Keratinocyte (primary cell): Measurements from ENCODE around the gene HPSE. TPM values are rescaled to one million over a fixed set of nuclear protein-coding genes. Genes with fewer than 3 reads are reported as not detected.
"Not testable (repeated sequence)": the region's sequence is repeated elsewhere in the genome, so short reads cannot be mapped to it uniquely, and the experiment has no call there.

Experiments used
- DNase-seq: peaks from one replicate; pipeline ENCODE4 v3.0.0-alpha.2; 2011; ENCODE audit warnings: low read depth, missing footprints, low spot score
- FAIRE-seq: peaks from 2 replicates; lab custom pipeline; 2011; peaks lifted over from hg19 to GRCh38; lab: Jason Lieb, UNC
- H2AFZ ChIP-seq: 2 replicates; pipeline ENCODE4 v1.6.0; 2012; ENCODE audit warnings: low read length, control low read depth, inconsistent platforms; ENCODE audit not compliant: control insufficient read depth
- H3K27ac ChIP-seq: 2 replicates; pipeline ENCODE4 v1.5.1; 2011; ENCODE audit warnings: low read length; ENCODE audit not compliant: control insufficient read depth, insufficient read depth
- H3K27me3 ChIP-seq: 3 replicates; pipeline ENCODE4 v1.6.0; 2011; ENCODE audit warnings: low read length; ENCODE audit not compliant: control insufficient read depth, insufficient read depth; ENCODE audit errors: extremely low read depth
- H3K36me3 ChIP-seq, 2 experiments: 2 replicates in 1 of 2; 3 replicates in 1 of 2; pipeline ENCODE4 v1.5.1; 2011; ENCODE audit warnings: low read length in 2 of 2, mild to moderate bottlenecking in 1 of 2; ENCODE audit not compliant: control insufficient read depth in 2 of 2, insufficient read depth in 2 of 2; ENCODE audit errors: extremely low read depth in 1 of 2
- H3K4me1 ChIP-seq: 3 replicates; pipeline ENCODE4 v1.5.1; 2011; ENCODE audit warnings: low read length; ENCODE audit not compliant: control insufficient read depth, insufficient read depth; ENCODE audit errors: extremely low read depth
- H3K4me2 ChIP-seq: 3 replicates; pipeline ENCODE4 v1.6.0; 2011; ENCODE audit warnings: low read depth, low read length; ENCODE audit not compliant: control insufficient read depth, insufficient read depth; ENCODE audit errors: extremely low read depth
- H3K4me3 ChIP-seq, 3 experiments: fragments of 200-600 bp in 1 of 3; sonication (generic) in 1 of 3; 2 replicates in 2 of 3; 3 replicates in 1 of 3; pipeline ENCODE4 v1.5.1; 2011 to 2016; ENCODE audit warnings: low read length in 3 of 3, mild to moderate bottlenecking in 3 of 3, control low read depth in 2 of 3, inconsistent platforms in 1 of 3, low read depth in 1 of 3, mixed read lengths in 1 of 3, mixed run types in 1 of 3, moderate library complexity in 1 of 3; ENCODE audit not compliant: control insufficient read depth in 2 of 3, insufficient read depth in 2 of 3; ENCODE audit errors: extremely low read depth in 1 of 3
- H3K79me2 ChIP-seq: 2 replicates; pipeline ENCODE4 v1.6.0; 2012; ENCODE audit warnings: low read length; ENCODE audit not compliant: control insufficient read depth, insufficient read depth
- H3K9ac ChIP-seq: 3 replicates; pipeline ENCODE4 v1.6.0; 2011; ENCODE audit warnings: low read length; ENCODE audit not compliant: control insufficient read depth, insufficient read depth; ENCODE audit errors: extremely low read depth
- H3K9me1 ChIP-seq: 3 replicates; pipeline ENCODE4 v1.6.0; 2011; ENCODE audit warnings: low read length; ENCODE audit not compliant: control insufficient read depth, insufficient read depth; ENCODE audit errors: extremely low read depth
- H3K9me3 ChIP-seq: 2 replicates; pipeline ENCODE4 v1.5.1; 2012; ENCODE audit warnings: low read depth, low read length; ENCODE audit not compliant: control insufficient read depth
- H4K20me1 ChIP-seq: 3 replicates; pipeline ENCODE4 v1.6.0; 2011; ENCODE audit warnings: low read length; ENCODE audit not compliant: control insufficient read depth, insufficient read depth; ENCODE audit errors: extremely low read depth
- CTCF ChIP-seq, 3 experiments: IDR thresholded peaks in 1 of 3; conservative IDR thresholded peaks in 1 of 3; optimal IDR thresholded peaks in 1 of 3; 2 replicates in 2 of 3; 3 replicates in 1 of 3; pipeline versions ENCODE3 to v1.5.1; 2011; ENCODE audit warnings: low read length in 3 of 3, mild to moderate bottlenecking in 3 of 3, moderate library complexity in 2 of 3, control low read depth in 1 of 3, inconsistent platforms in 1 of 3; ENCODE audit not compliant: insufficient read depth in 2 of 3; ENCODE audit errors: extremely low read depth in 1 of 3
- EZH2 ChIP-seq: IDR thresholded peaks from one replicate; pipeline ENCODE4 v1.6.1; 2012; ENCODE audit warnings: inconsistent platforms, mild to moderate bottlenecking, low read length, moderate library complexity
- dilution Hi-C: fragments of 300-500 bp; cut with MboI; formaldehyde crosslinking; loops from one replicate; pipeline ENCODE4 v1.7.0; 2020; ENCODE audit warnings: low sequenced_read_pairs; ENCODE audit not compliant: extremely low pct_ligation_motif_present
- polyA plus RNA-seq, 5 experiments: library from polyadenylated mRNA; depleted of rRNA in 3 of 5; stranded (reverse) in 3 of 5; stranded (forward) in 1 of 5; unstranded in 1 of 5; fragments of >200 nt; gene quantifications; 1 replicate in 1 of 5; 2 replicates in 3 of 5; 3 replicates in 1 of 5; pipeline versions ENCODE4 v1.2.1 to v1.2.3, GENCODE V29; 2011 to 2012; ENCODE audit warnings: missing spikeins in 2 of 5, low read depth in 1 of 5, low replicate concordance in 1 of 5

Gene HPSE
- polyA plus RNA-seq, 1 donor (not counting 4 experiments of a cell fraction or from before 2014, with no cell fraction given), result 5.7 TPM

- H3K36me3 ChIP-seq, H3K9me1 ChIP-seq, H3K4me3 ChIP-seq, H3K4me2 ChIP-seq, H2AFZ ChIP-seq, H3K79me2 ChIP-seq, H3K27me3 ChIP-seq, FAIRE-seq, H3K27ac ChIP-seq, dilution Hi-C loops, H3K9ac ChIP-seq, DNase-seq, H3K9me3 ChIP-seq, H4K20me1 ChIP-seq: not testable (repeated sequence)
- H3K4me1 ChIP-seq, result peaks cover 12% of the 10 kb centered on the region
These were observed 46.3 kb downstream of the HPSE start for GRCh38 chr4:83288381-83288780.

- H3K9me3 ChIP-seq, result no peaks in the 10 kb centered on the region
- no peaks in the 10 kb centered on the region for H3K9me1 ChIP-seq
- peaks cover 16% of the 10 kb centered on the region for H3K79me2 ChIP-seq
- peak overlapping the region; percentile 67 to 85 (median 83) for H3K4me3 ChIP-seq
- peak overlapping the region; percentile 72 for H3K4me2 ChIP-seq
- DNase-seq (no peak), FAIRE-seq (peak; percentile 36)
- H3K27me3 ChIP-seq, result no peaks in the 10 kb centered on the region
- dilution Hi-C loops, result no loop called here
- H3K27ac ChIP-seq, result peak overlapping the region; percentile 77
- TF ChIP-seq CTCF (optimal IDR thresholded peaks at IDR 0.05 in 1 of 3, IDR thresholded peaks at IDR 0.05 in 1 of 3, conservative IDR thresholded peaks at IDR 0.05 in 1 of 3; ENCODE audit: extremely low read depth in 1 of 3, insufficient read depth in 2 of 3, low read length in 3 of 3) (no peak), EZH2 (no peak)
- H4K20me1 ChIP-seq, result no peaks in the 10 kb centered on the region
- H3K9ac ChIP-seq, result peak overlapping the region; percentile 82
- no peaks in the 10 kb centered on the region for H3K36me3 ChIP-seq
- H2AFZ ChIP-seq, result peak overlapping the region; percentile 94
- peaks cover 31% of the 10 kb centered on the region for H3K4me1 ChIP-seq
These were observed 49.6 kb downstream of the HPSE start for GRCh38 chr4:83285055-83285407.
